Stimulated activated memory B cell treated with anti-CD40 and anti-IgM and Interleukin-4, amounts not matched to agents 10 μg/mL and 1 μg/mL and 100 μg/mL, for 72 hours (primary cell): ENCODE data around the gene EVC.

Experiments used
- ATAC-seq: fragments of 150-1000 bp; cut with Tn5 transposase; 2 replicates; pipeline ENCODE4 v1.10.0; 2021
- H3K27ac Mint-ChIP-seq: one replicate; pipeline ENCODE4 v1.8.0; 2022; ENCODE audit warnings: mild to moderate bottlenecking, mixed read lengths
- H3K27me3 Mint-ChIP-seq: one replicate; pipeline ENCODE4 v1.8.0; 2022; ENCODE audit warnings: mixed read lengths
- H3K36me3 Mint-ChIP-seq: one replicate; pipeline ENCODE4 v1.8.0; 2022; ENCODE audit warnings: mixed read lengths
- H3K4me1 Mint-ChIP-seq: one replicate; pipeline ENCODE4 v1.8.0; 2022; ENCODE audit warnings: mixed read lengths
- H3K4me3 Mint-ChIP-seq: one replicate; pipeline ENCODE4 v1.8.0; 2022; ENCODE audit warnings: mild to moderate bottlenecking, moderate library complexity, mixed read lengths
- H3K9me3 Mint-ChIP-seq: one replicate; pipeline ENCODE4 v1.8.0; 2022; ENCODE audit warnings: mixed read lengths

EVC gene

GRCh38 chr4:5863461-5864113, 152.6 kb downstream of the EVC start:
- H3K4me1 Mint-ChIP-seq, result no peaks in the 10 kb centered on the region
- no peaks in the 10 kb centered on the region for H3K36me3 Mint-ChIP-seq
- ATAC-seq, result no peak
- no peaks in the 10 kb centered on the region for H3K9me3 Mint-ChIP-seq
- peaks cover 18% of the 10 kb centered on the region for H3K27me3 Mint-ChIP-seq
- no peak overlapping the region for H3K4me3 Mint-ChIP-seq
- no peak overlapping the region for H3K27ac Mint-ChIP-seq
